ENCODE data around the gene CRYBB2.
"Not testable (repeated sequence)": the region's sequence is repeated elsewhere in the genome, so short reads cannot be mapped to it uniquely, and the experiment has no call there.

The CRYBB2 gene

DNA sequence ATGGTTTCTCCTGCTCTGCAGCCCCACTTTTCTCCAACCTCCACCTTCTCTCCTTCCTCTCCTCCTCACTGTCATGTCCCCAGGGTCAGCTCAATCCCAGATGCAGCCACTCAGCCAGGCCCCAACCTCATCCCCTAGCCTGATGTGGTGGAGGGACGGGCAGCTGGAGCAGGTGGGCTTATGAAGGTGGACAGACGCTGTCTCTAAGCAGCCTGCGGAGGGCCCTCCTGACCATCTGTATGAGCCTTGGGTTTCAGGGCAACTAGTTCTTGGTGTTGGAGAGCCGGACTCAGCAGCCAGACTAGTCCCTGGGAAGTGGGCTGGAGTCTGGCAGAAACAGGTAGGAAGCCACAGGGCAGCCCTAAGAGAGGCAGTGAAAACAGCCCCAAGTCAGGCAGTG is 18.1 kb downstream of the CRYBB2 start:
- no peak for DNase-seq

DNA sequence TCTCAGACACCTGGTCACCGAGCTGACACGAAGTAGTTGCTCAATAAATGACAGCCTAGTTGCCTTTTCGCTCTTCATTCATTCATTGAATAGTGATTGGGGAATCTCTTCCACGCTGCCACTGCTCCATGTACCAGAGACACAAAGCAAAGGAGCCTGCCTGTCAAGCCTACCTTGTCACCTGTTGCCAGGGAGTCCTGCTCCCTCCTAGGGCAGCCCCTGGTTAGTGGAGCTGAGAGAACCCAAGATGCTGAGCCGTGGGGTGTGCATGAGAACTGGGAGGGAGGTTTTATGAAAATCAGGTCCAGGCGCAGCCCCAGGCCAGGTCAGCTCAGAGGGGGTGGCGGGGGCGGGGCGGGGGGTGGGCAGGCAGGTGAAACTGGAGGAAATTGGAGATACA is 18.6 kb downstream of the CRYBB2 start:
- not testable (repeated sequence) for DNase-seq

DNA sequence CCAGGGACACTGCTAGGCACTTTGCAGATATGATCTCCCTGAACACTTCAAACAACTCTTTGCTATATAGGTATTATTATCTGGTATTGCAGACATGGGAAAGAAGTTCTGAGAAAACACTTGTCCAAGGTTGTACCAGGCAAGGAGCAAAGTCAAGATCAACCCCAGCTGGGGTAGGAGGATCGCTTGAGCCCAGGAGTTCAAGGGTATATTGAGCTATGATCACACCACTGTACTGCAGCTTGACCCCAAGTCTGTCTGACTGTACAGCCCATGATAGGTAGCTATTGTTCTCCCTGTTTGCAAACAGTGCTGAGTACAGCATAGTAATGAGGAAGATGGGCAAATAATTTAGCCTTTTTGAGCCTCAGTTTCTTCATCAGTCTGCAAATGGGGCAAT is 35.7 kb downstream of the CRYBB2 start:
- not testable (repeated sequence) for DNase-seq

DNA sequence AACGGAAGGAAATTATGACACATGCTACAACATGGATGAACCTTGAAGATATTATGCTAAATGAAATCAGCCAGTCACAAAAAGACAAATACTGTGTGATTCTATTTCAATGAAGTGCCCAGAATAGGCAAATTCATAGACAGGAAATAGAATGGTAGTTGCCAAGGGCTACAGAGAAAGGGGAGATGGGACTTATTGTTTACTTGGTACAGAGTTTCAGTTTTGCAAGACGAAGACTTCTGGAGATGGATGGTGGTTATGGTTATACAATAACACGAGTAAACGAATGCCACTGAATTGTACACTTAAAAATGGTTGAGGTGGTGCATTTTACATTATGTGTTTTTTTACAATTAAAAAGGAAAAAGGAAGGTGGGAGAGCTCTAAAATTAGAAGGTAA is 48.1 kb downstream of the CRYBB2 start:
- not testable (repeated sequence) for DNase-seq

DNA sequence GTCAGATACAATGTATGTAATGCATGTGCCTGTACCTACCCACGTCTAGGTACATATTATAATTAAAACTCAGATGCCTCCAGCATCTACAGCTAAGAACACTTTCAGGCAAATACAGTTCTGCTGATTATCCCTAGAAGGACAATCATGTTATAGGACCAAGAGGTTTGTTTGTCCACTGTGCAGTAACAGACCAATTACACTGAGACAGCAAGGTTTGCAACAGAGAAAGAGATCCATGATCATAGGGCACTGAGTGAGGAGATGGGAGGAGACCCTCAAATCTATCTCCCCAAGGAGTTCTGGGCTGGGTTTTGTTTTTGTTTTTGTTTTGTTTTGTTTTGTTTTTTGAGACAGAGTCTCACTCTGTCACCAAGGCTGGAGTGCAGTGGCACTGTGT is 49.5 kb downstream of the CRYBB2 start:
- not testable (repeated sequence) for DNase-seq

DNA sequence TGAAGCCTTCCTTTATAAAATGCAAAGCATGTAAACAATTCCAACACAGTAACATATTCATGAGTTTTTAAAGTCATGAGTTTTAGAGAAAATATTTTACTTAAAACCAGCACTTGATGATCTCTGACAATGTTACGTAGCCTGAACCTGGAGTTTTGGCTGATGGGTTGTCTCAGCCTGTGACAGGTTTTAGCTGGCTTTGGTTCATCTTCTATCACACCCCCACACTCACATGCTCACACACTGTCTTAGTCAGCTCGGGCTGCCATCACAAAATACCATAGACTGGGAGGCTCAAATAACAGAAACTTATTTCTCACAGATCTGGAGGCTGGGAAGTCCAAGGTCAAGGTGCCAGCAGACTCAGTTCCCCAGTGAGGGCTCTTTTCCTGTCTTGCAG is 50.6 kb downstream of the CRYBB2 start:
- DNase-seq, result not testable (repeated sequence)

DNA sequence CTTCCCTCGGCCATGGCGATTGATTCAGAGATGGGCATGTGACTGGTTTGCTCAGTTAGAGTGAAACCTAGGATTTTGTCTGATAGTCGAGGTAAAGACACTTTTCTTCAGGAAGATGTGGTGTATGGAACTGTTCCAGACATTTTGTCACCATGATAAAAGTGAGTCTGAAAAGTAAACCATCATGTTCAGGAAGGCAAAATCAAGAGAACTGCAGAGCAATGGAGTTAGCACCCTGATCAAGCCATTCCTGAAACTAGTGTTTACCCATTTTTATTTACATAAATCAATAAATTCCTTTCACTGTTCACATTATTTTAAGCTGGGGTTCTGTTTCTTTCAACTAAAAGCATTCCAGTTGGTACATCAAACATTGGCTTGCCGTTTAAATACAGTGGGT is 53.8 kb downstream of the CRYBB2 start:
- not testable (repeated sequence) for DNase-seq

DNA sequence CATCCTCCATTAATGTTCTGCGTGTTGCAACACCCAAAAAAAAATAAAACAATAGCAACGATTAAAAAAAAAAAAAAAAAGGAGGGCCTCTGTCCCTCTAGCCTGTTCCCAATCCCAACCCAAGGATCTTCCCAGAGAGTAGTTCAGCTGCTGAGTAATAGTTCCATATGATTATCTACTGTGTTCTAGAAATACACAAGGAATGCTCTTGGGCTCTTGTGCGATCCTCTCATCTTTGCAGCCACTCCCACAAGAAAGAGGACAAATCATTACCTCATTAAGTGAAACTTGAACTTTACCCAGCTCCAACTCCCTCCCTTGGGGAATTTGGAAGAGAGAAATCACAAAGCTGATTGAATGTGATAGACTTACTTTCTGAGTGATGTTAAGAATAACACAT is 54.5 kb downstream of the CRYBB2 start:
- not testable (repeated sequence) for DNase-seq

DNA sequence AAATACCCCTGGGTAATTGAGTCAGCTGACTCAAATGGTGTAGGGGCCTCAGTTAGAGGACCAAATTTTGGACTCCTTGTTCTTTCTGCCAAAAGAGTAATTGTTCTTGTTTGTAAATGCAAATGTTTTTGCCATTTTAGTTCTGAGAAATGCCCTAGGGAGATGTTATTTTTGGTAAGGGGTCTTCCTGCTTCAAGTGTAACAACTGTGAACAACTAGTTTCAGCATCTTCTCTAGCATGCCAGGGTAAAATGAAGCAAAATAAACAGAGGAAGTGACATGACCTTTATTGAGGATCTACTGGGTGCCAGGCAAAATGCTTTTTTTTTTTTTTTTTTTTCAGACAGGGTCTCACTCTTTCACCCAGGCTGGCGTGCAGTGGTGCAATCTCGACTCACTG is 60.7 kb downstream of the CRYBB2 start:
- not testable (repeated sequence) for DNase-seq
